ENCODE measurements around the gene ZNF79.

Gene ZNF79

DNA sequence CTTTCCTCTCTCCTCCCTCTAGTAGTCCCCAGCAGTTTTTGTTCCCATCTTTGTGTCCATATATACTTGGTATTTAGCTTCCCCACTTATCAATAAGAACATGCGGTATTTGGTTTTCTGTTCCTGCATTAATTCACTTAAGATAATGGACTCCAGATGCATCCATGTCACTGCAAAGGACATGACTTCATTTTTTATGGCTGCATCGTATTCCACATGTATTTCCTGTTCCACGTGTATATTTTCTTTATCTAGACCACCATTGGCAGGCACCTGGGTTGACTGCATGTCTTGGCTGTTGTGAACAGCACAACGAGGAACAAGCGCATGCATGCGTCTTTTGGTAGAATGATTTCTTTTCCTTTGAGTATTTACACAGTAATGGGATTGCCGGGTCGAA lies 6.2 kb downstream of the ZNF79 start:
- DNase-seq: no peak

DNA sequence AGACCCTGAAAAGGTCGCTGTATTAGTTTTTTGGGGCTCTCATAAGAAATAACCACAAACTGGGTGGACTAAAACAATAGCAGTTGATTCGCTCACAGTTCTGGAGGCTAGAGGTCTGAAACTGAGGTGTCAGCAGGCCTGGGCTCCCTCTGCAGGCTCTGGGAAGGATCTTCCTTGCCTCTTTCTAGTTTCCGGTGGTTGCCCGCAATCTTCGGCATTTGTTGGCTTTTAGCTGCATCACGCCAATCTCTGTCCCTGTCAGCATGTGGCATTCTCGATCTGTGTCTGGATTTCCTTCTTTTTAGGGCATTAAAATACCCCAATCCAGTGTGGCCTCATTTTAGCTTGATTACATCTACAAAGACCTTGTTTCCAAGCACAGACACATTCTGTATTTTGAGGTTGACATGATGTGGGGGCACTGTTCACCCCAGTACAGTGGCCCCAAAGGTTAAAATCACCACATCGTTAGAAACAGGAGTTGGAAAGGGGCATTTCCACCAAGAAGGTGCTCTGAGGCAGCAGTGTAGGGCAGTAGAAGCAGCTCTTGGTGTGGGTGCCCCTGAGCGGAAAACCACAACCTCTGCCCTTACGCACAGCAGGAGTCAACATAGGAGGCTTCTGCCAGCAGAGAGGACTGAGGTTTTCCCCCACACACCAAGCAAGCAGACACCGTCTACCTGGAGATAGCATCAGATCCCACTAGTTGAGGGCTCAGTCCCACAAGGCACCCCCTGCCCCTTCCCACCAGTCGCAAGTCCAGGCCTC lies 13.5 kb downstream of the ZNF79 start:
- DNase-seq: no peak

DNA sequence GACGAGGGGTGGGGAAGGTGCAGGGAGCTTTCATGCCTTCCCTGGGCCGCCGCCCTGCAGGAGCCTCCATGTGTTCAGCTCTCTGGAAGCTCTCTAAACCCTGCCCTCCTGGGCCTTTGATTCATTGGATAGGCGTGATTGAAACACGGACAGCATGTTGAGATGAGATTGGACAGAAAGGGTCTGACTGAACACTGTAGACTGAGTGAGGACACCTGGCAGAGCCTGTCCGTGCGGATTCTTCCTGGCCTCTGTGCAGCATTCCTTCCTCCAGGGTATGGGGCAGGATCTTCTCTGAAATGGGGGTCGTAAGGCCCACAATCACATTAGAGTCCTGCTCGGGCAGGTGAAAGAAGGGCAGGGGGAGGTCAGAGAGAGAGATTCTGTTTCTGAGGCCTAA lies 14.2 kb downstream of the ZNF79 start:
- DNase-seq: no peak

DNA sequence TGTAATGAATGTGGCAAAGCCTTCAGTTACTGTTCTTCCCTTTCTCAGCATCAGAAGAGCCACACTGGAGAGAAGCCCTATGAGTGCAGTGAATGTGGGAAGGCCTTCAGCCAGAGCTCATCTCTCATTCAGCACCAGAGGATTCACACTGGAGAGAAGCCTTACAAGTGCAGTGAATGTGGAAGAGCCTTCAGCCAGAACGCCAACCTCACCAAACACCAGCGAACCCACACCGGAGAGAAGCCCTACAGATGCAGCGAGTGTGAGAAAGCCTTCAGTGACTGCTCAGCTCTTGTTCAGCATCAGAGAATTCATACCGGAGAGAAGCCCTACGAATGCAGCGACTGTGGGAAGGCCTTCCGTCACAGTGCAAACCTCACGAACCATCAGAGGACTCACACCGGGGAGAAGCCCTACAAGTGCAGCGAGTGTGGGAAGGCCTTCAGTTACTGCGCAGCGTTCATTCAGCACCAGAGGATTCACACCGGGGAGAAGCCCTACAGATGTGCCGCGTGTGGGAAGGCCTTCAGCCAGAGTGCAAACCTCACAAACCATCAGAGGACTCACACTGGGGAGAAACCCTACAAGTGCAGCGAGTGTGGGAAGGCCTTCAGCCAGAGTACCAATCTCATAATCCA lies 20.2 kb downstream of the ZNF79 start:
- DNase-seq: no peak

DNA sequence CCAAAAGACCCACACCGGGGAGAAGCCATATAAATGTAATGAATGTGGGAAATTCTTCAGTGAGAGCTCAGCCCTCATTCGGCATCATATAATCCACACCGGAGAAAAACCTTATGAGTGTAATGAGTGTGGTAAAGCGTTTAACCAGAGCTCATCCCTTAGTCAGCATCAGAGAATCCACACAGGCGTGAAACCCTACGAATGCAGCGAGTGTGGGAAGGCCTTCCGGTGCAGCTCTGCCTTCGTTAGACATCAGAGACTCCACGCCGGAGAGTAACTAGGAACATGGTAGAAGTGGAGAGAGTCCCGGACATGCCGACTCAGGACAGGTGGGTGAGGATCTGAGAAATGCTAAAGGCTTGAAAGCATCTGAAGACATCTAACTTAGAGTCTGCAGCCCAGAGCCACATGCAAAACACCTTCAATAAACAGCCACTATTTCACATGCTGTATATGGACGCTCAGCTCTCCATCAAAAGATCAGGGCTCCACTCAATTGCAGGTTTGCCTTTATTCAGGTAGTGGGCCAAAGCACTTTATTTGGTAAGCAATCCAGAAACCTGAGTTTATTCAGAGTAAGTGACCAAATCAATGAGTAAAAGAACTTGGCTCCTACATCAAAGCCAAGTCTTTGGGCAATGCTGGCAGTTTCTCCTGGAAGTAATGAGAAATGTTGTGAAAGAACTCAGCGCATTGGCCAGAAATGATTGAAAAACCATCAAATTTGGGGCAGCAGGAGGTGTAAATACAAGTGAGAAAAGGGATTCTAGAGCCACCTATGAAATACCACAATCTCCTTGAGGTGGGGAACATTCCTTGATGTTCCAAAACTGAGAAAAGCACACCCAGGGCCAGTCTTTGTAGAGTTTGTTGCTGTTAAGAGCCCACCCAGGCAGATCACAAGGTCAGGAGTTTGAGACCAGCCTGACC lies 21.0 kb downstream of the ZNF79 start:
- DNase-seq: no peak

DNA sequence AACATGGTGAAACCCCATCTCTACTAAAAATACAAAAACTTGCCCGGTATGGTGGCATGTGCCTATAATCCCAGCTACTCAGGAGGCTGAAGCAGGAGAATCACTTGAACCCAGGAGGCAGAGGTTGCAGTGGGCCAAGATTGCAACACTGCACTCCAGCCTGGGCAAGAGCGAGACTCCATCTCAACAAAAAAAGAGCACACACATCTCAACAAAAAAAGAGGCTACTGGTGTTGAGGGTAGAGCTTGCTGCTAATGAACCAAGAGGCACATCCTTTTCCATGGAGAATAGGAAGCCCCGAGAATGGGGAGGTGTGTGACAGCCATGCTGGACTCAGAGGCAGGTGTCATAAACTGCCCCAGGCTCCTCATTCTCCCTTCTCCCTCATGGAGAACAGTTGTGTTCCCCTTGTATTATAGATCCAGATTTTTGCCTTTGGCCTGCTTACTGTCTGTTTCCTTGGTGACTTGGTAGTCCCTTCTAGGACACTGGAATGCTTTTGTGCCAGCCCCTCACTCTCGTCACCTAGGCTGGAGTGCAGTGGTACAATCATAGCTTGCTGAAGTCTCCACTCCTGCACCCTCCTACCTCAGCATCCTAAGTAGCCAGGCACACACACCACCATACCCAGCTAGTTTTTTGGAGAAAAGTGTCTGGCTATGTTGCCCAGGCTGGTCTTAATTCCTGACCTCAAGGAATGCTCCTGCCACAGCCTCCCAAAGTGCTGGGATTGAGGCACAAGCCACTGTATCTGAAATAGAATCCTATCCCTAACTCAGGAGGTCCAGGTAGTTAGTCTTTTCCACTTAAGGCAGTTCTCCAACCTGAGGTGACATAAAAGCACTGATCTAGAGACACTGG lies 21.9 kb downstream of the ZNF79 start:
- DNase-seq: no peak

DNA sequence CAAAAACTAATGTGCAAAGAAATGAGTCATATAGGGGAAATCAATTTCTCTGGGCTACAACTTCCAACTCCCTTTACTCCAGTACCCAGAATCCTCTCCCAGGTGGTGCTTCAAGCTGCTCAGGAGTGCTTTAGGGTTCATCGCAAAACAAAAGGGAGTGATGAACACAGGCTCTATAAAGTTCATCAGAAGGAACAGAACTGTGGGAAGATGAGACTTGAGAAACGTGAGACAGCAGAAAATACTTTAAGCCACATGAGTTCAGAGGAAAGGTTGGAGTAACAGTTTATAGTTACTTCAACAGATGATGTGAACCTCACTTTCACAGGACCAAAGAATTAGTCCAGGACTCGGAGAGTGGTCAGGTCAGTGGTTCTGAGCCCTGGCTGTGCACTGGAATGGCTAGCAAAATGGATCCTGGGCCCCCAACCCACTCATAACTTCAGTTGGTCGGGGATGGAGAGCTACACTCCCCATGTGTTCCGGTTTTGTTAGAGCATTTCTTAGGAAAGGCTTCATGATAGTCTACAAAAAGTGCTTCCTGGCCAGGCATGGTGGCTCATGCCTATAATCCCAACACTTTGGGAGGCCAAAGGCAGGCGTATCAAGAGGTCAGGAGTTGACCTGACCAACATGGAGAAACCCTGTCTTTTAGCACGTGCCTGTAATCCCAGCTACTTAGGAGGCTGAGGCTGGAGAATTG lies 22.7 kb downstream of the ZNF79 start:
- no peak for DNase-seq

DNA sequence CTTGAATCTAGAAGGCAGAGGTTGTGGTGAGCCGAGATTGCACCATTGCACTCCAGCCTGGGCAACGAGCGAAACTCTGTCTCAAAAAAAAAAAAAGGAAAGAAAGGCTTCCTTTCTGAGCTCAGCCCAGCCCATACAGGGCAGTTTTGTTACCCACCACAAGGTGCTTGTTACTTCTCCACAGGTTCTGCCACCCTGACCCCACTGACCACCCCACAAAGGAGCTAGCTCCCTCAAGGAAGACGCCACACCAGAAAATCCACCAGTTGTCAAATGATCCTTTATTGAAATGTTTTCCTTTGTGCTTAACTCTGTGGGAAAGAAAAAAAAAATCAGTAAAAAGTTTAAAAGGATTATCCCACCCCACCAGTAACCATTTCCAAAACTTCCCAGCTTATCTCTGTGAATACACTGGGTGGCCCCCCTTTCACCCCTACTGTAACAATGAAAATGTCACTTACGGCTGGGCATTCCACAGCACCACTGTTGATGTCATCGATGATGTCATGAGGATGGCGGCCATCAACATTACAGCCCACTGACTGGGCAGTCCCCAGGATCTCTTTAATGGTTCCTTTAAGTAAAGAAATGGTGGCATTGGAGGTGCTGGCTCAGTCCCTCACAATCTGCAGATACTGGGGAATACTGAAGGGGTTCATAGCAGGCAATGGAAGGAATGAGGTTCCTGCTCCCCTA lies 23.4 kb downstream of the ZNF79 start:
- DNase-seq: peak; percentile 27

DNA sequence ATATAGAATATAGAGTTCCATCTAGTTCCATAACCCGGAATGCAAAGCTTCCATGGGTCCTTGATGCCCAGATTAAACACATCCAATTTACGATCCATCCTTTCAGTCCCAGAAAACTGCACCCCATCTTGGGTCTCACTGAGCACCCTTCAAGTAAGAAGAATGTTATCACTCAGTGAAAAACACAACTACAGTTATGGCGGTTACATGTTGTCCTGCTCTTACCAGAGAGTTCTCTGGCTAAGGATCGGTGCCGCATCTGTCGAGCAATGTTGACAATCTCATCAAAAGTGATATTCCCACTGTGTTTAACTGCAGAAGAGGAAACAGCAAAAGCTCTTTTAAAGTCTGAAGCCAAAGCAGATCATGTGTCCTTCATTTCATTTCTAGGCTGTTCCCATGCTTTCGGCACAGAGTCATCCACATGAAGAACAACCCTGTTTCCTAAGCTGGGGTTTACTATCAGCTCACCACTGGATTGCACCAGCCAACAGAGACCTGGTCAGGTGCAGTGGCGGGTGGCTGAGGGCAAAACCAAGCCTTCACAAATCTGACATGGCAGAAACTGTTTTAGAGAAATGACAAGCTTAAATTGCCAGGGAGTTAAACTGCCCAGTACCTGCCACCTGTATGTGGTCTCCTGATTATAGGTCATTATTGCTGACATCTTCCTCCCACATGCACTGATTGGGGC lies 24.1 kb downstream of the ZNF79 start:
- DNase-seq: no peak

DNA sequence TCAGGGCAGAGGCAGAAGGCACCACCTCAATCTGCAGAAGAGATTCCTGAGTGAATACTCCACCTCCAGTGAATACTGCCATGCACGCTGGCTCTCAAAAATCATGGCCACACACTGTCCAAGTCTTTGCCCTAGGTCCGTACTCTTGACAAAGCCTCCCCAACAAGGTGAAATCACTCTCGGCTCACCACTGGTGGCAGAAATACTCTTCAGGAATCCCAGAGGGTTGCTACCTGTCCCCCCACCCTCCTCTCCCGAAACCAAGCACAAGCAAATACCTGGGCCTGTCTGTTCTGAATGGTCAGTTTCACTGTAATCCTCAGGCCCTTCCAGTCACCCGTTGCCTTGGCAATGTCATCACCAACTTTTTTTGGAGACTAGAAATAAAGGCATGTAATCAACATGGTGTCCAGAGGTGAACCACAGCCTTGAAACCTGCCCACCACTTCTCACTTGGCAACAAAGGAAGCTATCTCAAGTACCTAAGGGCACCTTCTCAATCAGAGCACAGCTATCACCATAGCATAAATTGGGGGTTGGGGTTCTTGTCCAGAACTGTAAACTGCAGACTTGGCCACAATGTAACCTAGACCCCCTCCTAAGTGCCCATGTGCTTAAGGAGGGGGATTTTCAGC lies 25.3 kb downstream of the ZNF79 start:
- no peak for DNase-seq

DNA sequence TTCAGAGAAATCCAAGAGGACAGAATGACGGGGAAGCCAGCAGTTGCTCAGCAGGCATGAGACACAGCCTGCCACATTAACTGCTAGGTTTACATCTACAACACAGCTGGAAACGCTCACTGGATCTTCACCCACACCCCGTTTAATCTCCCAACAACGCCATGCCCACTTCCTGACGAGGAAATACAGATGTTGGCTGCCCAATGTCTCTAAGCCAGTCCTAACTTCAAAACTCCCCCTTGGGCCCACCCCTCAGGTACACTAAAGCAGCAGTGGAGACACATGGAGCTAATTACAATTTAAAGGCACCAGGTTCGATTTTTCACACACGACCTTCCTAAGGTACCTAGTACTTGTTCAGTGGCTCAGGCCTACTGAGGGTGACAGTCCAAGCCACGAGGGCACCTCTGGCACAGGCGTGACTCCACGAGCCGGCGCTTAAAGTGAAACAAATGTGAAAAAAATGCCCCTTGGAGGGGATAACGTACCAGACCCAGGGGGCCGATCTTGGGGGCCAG lies 26.1 kb downstream of the ZNF79 start:
- DNase-seq: peak; percentile 27

DNA sequence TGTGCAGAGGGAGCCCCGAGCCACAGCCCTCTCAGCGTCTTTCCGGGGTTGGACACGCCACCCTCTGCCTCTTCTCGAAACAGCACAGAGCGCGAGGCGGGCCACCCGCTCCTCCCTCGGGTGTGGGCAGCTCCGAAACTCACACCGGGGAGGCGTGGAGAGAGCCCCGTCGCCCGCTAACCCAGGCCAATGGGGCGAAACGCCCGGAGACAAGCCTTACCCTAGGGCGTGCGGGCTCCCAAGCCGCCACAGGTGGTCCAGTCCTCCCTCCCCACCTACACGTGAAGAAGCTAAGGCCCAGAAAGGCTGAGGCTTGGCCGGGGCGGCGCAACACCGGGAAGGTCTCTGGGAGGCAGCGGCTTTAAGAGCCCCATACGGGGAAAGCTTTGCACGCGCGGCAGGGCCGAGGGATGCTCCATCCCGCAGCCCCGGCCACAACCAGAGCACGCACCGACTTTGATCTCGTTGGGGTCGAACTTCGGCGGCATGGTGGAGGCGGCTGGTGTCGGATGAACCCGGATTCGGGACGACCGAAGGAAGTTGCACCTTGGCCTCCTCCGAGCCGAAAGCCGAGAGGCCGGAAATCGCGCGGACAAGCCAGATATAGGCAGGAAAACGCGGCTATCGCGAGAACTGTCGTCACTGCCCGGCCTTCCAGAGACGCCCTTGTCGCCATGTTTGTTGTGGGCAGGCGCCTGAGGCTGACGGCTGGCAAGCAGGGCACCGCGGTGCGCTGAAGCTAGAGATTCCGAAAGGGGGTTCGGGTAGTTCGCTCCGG lies 26.8 kb downstream of the ZNF79 start, which contains the start of the genes LRSAM1 and RPL12:
Gene LRSAM1, plus strand, starts transcription at position 681 of the 778 bp plus-strand sequence. CDS start 3,018 bp downstream, outside the sequence.
Gene RPL12, minus strand, starts transcription at position 577 of the 778 bp plus-strand sequence. Its CDS starts 89 bp downstream, at position 488.
- peak; percentile 94 for DNase-seq

DNA sequence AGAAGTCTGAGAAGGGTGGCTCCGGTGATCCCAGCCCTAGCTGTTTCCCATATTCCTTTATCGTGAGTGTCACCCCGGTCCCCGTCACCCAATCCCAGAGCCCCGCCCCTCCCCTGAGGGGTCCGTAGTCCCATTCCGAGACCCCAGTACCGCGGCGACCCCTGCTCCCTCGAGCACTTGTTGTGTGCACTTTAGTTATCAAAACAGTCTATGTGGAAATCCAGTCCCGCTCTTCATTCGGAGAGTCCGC lies 27.4 kb downstream of the ZNF79 start:
- no peak for DNase-seq

DNA sequence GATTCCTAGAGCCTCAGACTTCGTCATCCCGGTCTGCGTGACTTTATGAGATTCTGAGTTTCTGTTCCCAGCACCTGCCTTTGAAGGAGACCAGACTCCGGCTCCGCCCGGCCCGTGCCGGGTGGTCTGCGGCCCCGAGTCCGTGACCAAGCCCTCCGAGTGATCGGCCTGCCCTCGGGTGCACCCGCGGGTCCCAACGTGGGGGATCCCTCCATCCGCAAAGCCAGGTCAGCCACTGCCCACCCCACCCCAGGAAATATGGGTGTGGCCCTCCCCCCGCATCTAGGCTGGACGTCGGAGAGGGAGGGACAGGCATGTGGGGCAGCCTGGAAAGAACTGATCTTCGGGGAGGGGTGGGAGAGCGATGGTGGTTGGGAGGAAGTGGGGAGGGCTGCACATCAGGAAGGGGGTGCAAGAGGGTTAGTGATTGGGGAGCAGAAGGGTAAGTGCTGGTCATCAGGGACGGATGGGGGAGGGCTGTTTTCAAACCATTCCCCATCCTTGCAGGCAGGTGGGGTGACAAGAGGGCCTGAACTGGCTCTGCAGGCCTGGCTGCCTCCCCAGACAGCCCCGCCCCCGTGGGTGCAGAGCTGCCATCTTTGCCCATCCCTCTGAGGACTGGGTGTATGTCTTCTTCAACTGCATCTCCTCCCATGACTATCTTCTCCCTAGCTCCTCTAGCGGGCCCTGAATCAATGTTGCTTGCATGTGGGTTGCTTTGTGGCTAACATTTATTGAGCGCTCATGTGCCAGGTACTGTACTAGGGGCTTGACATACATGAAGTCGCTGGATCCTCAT lies 27.9 kb downstream of the ZNF79 start:
- peak; percentile 60 for DNase-seq

DNA sequence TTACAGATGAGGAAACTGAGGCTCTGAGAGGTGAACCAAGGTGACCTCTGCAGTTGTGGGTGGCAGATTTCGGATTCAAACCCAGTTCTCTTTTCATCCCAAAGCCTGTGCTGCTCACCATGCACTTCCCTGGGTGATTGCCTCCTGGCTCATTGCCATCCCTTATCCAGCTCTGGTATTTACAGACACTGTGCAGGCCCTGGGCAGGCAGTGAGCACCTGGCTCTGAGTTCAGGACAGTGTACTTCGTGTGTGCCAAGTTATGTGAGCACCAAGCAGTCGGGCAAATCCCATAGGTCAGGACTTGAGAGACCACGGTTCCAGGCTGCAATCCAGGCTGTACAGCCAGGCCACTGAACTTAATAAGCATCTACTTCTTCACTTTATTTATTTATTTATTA lies 28.5 kb downstream of the ZNF79 start:
- no peak for DNase-seq

DNA sequence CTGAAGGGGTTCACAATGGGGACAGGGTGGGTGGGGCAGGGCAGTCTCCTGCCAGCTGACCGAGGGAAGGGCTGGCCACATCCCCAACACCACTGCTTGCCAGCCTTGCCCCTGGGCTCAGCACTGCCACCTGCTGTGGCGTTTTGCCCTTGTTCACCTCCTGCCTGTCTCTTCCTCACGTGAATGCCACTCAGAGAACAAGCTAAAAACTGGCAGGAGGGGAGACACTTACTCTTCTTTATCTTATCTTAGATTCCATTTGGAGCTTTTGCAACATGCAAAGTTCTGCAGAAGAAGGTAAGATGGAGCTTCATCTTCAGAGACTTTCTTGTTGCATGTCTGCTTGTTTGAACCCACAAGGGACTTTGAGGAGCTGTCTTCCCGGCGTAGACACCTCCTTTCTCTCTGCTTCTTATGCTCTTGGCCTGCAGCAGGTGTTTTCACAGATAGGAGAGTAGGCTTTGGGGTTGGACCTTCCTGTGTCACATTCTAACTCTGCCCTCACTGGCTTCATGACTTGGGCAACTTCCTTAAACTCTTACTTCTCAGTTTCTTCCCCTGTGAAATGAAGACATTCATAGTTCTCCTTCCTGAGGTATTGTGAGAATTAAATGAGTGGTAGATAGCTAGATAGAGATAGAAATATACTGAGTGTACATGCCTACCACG lies 31.3 kb downstream of the ZNF79 start:
- peak; percentile 81 for DNase-seq

DNA sequence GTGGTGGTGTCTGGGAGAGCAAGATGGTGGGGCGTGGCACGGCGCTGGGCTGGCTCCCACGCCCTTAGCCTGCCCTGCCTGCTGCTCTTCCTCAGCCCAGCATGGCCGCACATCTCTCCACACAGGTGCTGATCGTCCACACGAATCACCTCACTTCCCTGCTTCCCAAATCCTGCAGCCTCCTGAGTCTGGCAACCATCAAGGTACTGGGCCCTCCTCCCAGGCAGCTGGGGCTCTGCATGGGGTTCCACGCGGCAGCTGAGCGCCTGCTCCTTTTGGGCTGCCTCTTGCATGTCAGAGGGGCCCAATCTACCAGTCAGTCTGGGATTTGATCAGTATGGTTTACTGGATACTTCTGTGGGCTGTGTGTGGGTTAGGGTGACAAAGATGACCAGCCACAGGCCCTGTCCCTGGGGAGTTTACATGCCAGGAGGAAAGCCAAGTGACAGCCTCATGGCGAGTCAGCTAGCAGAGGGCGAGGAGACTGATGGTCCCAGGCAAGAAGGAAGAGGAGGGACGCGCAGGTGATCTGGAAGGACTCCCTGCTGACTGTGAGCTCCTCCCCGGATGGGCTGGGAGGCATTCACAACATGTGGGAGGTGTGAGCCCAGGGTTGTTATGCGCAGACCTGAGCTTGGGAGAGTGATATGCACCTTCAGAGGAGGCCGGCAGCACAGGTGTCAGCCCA lies 33.2 kb downstream of the ZNF79 start:
- DNase-seq: no peak

All from inflammatory macrophage treated with lipopolysaccharide for 4 hours (primary cell).